HepG2 (cell line): ENCODE results near the gene ZFP36L2. TPM values are rescaled to one million over a fixed set of nuclear protein-coding genes. Genes with fewer than 3 reads are reported as not detected.

Source experiments
- ATF2 ChIP-seq: sonication (generic); formaldehyde crosslinking; IDR thresholded peaks from 2 replicates; pipeline ENCODE4 v1.4.0; 2020; ENCODE audit warnings: missing genetic modification reagents
- FOXO1 ChIP-seq: sonication (generic); formaldehyde crosslinking; IDR thresholded peaks from 2 replicates; pipeline ENCODE4 v1.4.0; 2020; ENCODE audit warnings: missing genetic modification reagents
- GLMP ChIP-seq: sonication (generic); formaldehyde crosslinking; IDR thresholded peaks from 2 replicates; pipeline ENCODE4 v1.9.0; 2021; ENCODE audit warnings: missing genetic modification reagents, mild to moderate bottlenecking, borderline replicate concordance
- HMGA1 ChIP-seq: sonication (generic); formaldehyde crosslinking; conservative IDR thresholded peaks from 2 replicates; pipeline ENCODE4 v1.4.0; 2020; ENCODE audit warnings: missing genetic modification reagents
- HNF4G ChIP-seq, 2 experiments: sonication (generic) in 1 of 2; formaldehyde crosslinking in 1 of 2; IDR thresholded peaks; 2 replicates each; pipeline versions ENCODE4 v1.4.0 to v1.6.1; 2011 to 2020; ENCODE audit warnings: borderline replicate concordance in 2 of 2, low read depth in 2 of 2, mild to moderate bottlenecking in 2 of 2, low read length in 1 of 2, missing genetic modification reagents in 1 of 2, moderate library complexity in 1 of 2
- JUN ChIP-seq: sonication (generic); formaldehyde crosslinking; IDR thresholded peaks from 2 replicates; pipeline ENCODE4 v1.4.0; 2020; ENCODE audit warnings: mild to moderate bottlenecking, missing genetic modification reagents
- PHF8 ChIP-seq: sonication (generic); formaldehyde crosslinking; IDR thresholded peaks from 2 replicates; pipeline ENCODE4 v1.5.0; 2020; ENCODE audit warnings: missing genetic modification reagents
- RAD21 ChIP-seq: fragments of 450-650 bp; formaldehyde crosslinking; IDR thresholded peaks from 2 replicates; pipeline ENCODE4 v1.5.0; 2020; ENCODE audit warnings: mild to moderate bottlenecking
- SETDB1 ChIP-seq: sonication (generic); formaldehyde crosslinking; IDR thresholded peaks from 2 replicates; pipeline ENCODE4 v1.5.1; 2020; ENCODE audit warnings: missing genetic modification reagents, mild to moderate bottlenecking, borderline replicate concordance
- SMC3 ChIP-seq: IDR thresholded peaks from 2 replicates; pipeline ENCODE4 v1.6.1; 2011; ENCODE audit warnings: low read length, improper control_type of control experiment
- STAT5B ChIP-seq: sonication (generic); formaldehyde crosslinking; IDR thresholded peaks from 2 replicates; pipeline ENCODE4 v1.4.0; 2020; ENCODE audit warnings: missing genetic modification reagents
- TFDP1 ChIP-seq: IDR thresholded peaks from 2 replicates; pipeline ENCODE4 v1.6.1; 2016; ENCODE audit warnings: missing compliant biosample characterization, missing genetic modification reagents, borderline replicate concordance
- TFDP2 ChIP-seq: sonication (generic); formaldehyde crosslinking; IDR thresholded peaks from 2 replicates; pipeline ENCODE4 v1.4.0; 2020; ENCODE audit warnings: missing genetic modification reagents
- TOPORS ChIP-seq: sonication (generic); formaldehyde crosslinking; IDR thresholded peaks from 2 replicates; pipeline ENCODE4 v1.8.0; 2023; ENCODE audit warnings: mild to moderate bottlenecking, missing genetic modification reagents
- ZNF101 ChIP-seq: sonication (generic); formaldehyde crosslinking; IDR thresholded peaks from 2 replicates; pipeline ENCODE4 v1.4.0; 2020; ENCODE audit warnings: mild to moderate bottlenecking, low read depth, missing genetic modification reagents, borderline replicate concordance
- ZNF264 ChIP-seq: sonication (generic); formaldehyde crosslinking; IDR thresholded peaks from 2 replicates; pipeline ENCODE4 v1.4.0; 2020; ENCODE audit warnings: missing genetic modification reagents
- ZNF274 ChIP-seq: sonication (generic); formaldehyde crosslinking; IDR thresholded peaks from 2 replicates; pipeline ENCODE4 v1.5.1; 2020; ENCODE audit warnings: mild to moderate bottlenecking, missing genetic modification reagents
- ZNF605 ChIP-seq: sonication (generic); formaldehyde crosslinking; IDR thresholded peaks from 2 replicates; pipeline ENCODE4 v1.8.0; 2022; ENCODE audit warnings: mild to moderate bottlenecking, missing genetic modification reagents
- ZNF713 ChIP-seq: sonication (generic); formaldehyde crosslinking; IDR thresholded peaks from 2 replicates; pipeline ENCODE4 v1.4.0; 2020; ENCODE audit warnings: mild to moderate bottlenecking, missing genetic modification reagents
- ZNF816 ChIP-seq: sonication (generic); formaldehyde crosslinking; IDR thresholded peaks from 2 replicates; pipeline ENCODE4 v1.8.0; 2022; ENCODE audit warnings: missing genetic modification reagents, mild to moderate bottlenecking, borderline replicate concordance
- ZNF879 ChIP-seq: sonication (generic); formaldehyde crosslinking; IDR thresholded peaks from 2 replicates; pipeline ENCODE4 v1.8.1; 2023; ENCODE audit warnings: missing genetic modification reagents
- polyA plus RNA-seq, 8 experiments: library from polyadenylated mRNA; depleted of rRNA in 3 of 8; stranded (reverse) in 7 of 8; unstranded in 1 of 8; fragments of >200 nt; fragmentation: Illumina TruSeq in 4 of 8; extraction: Trizol in 4 of 8; gene quantifications; 2 replicates each; pipeline versions ENCODE4 v1.2.1 to v1.2.3, GENCODE V29; 2011 to 2016; ENCODE audit warnings: low read depth in 4 of 8, missing spikeins in 1 of 8, mixed read lengths in 1 of 8; ENCODE audit not compliant: insufficient read depth in 1 of 8
- total RNA-seq, 5 experiments: library from RNA; depleted of rRNA; stranded (reverse); fragments of >200 nt; fragmentation: Illumina TruSeq; extraction: Trizol; gene quantifications; 2 replicates each; pipeline ENCODE4 v1.2.3, GENCODE V29; 2016; ENCODE audit warnings: low read depth in 1 of 5
- TF ChIP-seq, protein P1 (sequence below), 2 experiments: fragments of 450-650 bp in 1 of 2; sonication (generic) in 1 of 2; formaldehyde crosslinking; IDR thresholded peaks; 2 replicates each; pipeline versions ENCODE4 v1.5.0 to v1.8.0; 2020 to 2022; ENCODE audit warnings: mild to moderate bottlenecking in 1 of 2, missing genetic modification reagents in 1 of 2
- TF ChIP-seq, protein P2 (sequence below): sonication (generic); formaldehyde crosslinking; conservative IDR thresholded peaks from 2 replicates; pipeline ENCODE4 v1.8.0; 2022; ENCODE audit warnings: missing genetic modification reagents

The ZFP36L2 gene
- total and polyA plus RNA-seq, 2 of the 13 experiments (the other 11 are each of a cell fraction or from before 2014, with no cell fraction given), result 11.2 to 21.8 TPM

- TF ChIP-seq ZNF605 (CRISPR knock-in tag) (no peak), HMGA1 (no peak), FOXO1 (peak; percentile 89), TFDP2 (no peak), ZNF816 (no peak), JUN (CRISPR knock-in tag) (no peak), PHF8 (CRISPR knock-in tag) (no peak), HNF4G (IDR thresholded peaks at IDR 0.05; ENCODE audit: borderline replicate concordance, low read depth, low read length) (peak; percentile 79), HNF4G (CRISPR knock-in tag; IDR thresholded peaks at IDR 0.05; ENCODE audit: borderline replicate concordance, low read depth) (peak; percentile 35; the same call in 1 of the 2 replicates), ATF2 (CRISPR knock-in tag) (peak; percentile 70; the same call in 1 of the 2 replicates), TFDP1 (no peak), SETDB1 (no peak), ZNF879 (no peak), TOPORS (CRISPR knock-in tag) (peak; percentile 71; the same call in 1 of the 2 replicates), ZNF101 (CRISPR knock-in tag) (no peak), ZNF713 (no peak), ZNF264 (CRISPR knock-in tag) (peak; percentile 57; the same call in 1 of the 2 replicates), ZNF274 (CRISPR knock-in tag) (no peak), STAT5B (no peak), SMC3 (peak; percentile 45), RAD21 (CRISPR knock-in tag) (no peak), GLMP (CRISPR knock-in tag) (no peak)
- TF ChIP-seq, protein P1, sequence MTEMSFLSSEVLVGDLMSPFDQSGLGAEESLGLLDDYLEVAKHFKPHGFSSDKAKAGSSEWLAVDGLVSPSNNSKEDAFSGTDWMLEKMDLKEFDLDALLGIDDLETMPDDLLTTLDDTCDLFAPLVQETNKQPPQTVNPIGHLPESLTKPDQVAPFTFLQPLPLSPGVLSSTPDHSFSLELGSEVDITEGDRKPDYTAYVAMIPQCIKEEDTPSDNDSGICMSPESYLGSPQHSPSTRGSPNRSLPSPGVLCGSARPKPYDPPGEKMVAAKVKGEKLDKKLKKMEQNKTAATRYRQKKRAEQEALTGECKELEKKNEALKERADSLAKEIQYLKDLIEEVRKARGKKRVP (CRISPR knock-in tag; IDR thresholded peaks at IDR 0.05), result peak in 1 of 2 experiments; percentile 36; a peak in 1 of 4 replicates
- TF ChIP-seq, protein P2, sequence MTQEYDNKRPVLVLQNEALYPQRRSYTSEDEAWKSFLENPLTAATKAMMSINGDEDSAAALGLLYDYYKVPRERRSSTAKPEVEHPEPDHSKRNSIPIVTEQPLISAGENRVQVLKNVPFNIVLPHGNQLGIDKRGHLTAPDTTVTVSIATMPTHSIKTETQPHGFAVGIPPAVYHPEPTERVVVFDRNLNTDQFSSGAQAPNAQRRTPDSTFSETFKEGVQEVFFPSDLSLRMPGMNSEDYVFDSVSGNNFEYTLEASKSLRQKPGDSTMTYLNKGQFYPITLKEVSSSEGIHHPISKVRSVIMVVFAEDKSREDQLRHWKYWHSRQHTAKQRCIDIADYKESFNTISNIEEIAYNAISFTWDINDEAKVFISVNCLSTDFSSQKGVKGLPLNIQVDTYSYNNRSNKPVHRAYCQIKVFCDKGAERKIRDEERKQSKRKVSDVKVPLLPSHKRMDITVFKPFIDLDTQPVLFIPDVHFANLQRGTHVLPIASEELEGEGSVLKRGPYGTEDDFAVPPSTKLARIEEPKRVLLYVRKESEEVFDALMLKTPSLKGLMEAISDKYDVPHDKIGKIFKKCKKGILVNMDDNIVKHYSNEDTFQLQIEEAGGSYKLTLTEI (CRISPR knock-in tag), result no peak
Observed at GRCh38 chr2:43258547-43259156, 32.2 kb upstream of the ZFP36L2 start (continued).
